ENCODE measurements around the gene FN1. TPM values are rescaled to one million over a fixed set of nuclear protein-coding genes. Genes with fewer than 3 reads are reported as not detected.

FN1 gene
- polyA plus RNA-seq, 2 of the 4 experiments (the other 2 are of a cell fraction), result 203 to 500 TPM

DNA sequence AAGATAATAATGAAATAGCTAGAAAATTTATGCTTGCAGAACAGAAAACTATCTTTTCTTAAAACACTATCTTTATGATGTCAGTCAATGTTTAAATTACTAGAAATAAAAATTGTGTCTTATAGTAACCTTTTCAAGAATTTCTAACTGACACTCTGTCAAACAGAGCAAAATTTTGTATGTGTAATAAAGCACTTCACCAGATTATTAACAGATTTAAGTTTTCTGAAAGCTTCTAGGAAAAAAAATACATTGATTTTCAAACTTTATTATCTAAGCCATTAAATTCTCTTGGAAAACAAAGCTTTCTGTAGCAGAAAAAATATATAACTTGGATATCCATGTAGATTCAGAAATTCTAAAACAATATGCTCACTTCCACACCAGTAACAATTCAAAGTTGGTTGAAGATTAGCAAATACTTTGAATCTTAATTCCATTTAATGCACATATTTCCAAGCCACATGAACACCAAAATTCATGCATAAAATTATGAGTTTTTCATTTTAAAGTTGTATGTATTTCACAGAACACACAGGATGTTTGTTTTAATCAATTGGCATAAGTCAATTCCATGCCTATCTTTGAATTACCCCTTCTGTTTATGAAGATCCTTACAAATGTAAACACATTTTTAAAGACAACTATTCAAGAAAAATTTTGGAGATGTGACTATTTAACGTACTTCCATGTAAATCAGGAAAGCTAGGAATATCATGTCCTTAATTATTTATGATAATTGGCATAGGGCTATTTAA, 19.9 kb downstream of the FN1 start:
- 45% methylated on average over 1 of the region's 1 CpG for WGBS (ENCODE audit: missing lambda C conversion rate)
- no peak overlapping the region for H3K4me3 ChIP-seq
- TF ChIP-seq CHD2 (IDR thresholded peaks at IDR 0.05; ENCODE audit: low read length, partially characterized antibody) (no peak), BHLHE40 (IDR thresholded peaks at IDR 0.05; ENCODE audit: low read depth, low read length) (no peak), NFE2L2 (conservative IDR thresholded peaks at IDR 0.05; ENCODE audit: low read length) (no peak)
- FAIRE-seq (no peak), ATAC-seq (no peak), DNase-seq (ENCODE audit: low read depth in 1 of 2, low spot score in 1 of 2) (no peak)
- ChIA-PET CTCF (no interaction called here), POLR2A (no interaction called here)
- H3K4me2 ChIP-seq, result peak overlapping the region; percentile 52
- H3K27ac ChIP-seq, result peak overlapping the region in 1 of 2 experiments; percentile 72; a peak in 4 of 6 replicates
- H3K9me3 ChIP-seq, result no peaks in the 10 kb centered on the region
- peaks cover 92% of the 10 kb centered on the region for H3K4me1 ChIP-seq

DNA sequence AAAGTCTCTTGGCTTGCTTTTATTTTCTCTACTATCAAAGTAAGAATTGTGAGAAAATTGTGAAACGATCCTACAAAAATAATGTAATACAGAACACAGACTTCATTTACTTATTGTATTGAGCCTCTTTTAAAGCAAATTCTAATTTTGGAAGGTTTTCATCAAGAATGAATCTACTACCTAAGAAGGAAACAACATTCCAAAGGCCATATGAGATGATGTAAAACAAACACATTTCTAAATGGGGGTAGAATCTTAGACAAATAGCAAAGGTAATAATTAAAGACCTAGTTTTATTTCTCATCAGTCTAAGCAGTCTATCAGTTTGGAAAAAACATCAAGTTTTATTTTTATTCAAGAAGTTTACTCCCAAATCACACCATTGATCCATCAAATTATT, 20.6 kb downstream of the FN1 start:
- FAIRE-seq (peak; percentile 32), ATAC-seq (no peak), DNase-seq (ENCODE audit: low read depth in 1 of 2, low spot score in 1 of 2) (no peak)
- Histone ChIP-seq H3K4me3 (no peak overlapping the region), H3K4me1 (peaks cover 95% of the 10 kb centered on the region), H3K9me3 (no peaks in the 10 kb centered on the region), H3K4me2 (peak overlapping the region; percentile 52), H3K27ac (peak overlapping the region in 1 of 2 experiments; percentile 72; a peak in 3 of 6 replicates)
- ChIA-PET CTCF (no interaction called here), POLR2A (no interaction called here)
- TF ChIP-seq JUN (IDR thresholded peaks at IDR 0.05) (0 out of 5 replicates have a peak, but pooled peaks of 1 of the 2 experiments have one; percentile 30), RFX5 (IDR thresholded peaks at IDR 0.05) (no peak), SMC3 (IDR thresholded peaks at IDR 0.05) (no peak), CEBPB (IDR thresholded peaks at IDR 0.05) (peak in 1 of 2 experiments; percentile 56; a peak in 2 of 4 replicates), CBX2 (IDR thresholded peaks at IDR 0.05; ENCODE audit: borderline replicate concordance, low read depth) (no peak)
- WGBS (ENCODE audit: missing lambda C conversion rate), result 19% methylated on average over 1 of the region's 1 CpG

DNA sequence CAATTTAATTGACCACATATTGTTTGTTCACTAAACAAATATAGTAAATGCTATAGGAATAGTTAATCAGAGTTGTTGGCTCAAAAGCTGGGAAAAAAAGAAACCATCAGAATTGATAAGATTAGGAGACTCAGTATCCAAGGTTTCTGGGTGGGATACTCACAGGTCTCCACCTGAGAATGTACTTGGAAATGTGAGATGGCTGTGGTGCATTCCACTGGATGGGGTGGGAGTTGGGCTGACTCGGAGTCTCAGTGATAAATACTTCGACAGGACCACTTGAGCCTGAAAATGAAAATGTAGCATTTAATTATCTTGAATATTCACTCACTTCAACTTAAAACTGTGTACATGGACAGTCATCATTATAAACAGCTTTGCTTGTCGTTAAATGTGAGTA, 21.2 kb downstream of the FN1 start:
- no peak for ATAC-seq
- ChIA-PET POLR2A (no interaction called here), CTCF (no interaction called here)
- H3K4me3 ChIP-seq, result no peak overlapping the region
- no peak for TF ChIP-seq RNF2 (IDR thresholded peaks at IDR 0.05; ENCODE audit: borderline replicate concordance, low read depth)
- peak overlapping the region; percentile 72 to 82 for H3K27ac ChIP-seq
- DNase-seq (ENCODE audit: low read depth in 1 of 2, low spot score in 1 of 2), result no peak
- WGBS (ENCODE audit: missing lambda C conversion rate), result 83% methylated on average over 3 of the region's 3 CpGs
- H3K4me1 ChIP-seq, result peaks cover 95% of the 10 kb centered on the region
- H3K4me2 ChIP-seq, result peak overlapping the region; percentile 52
- FAIRE-seq, result no peak
- no peaks in the 10 kb centered on the region for H3K9me3 ChIP-seq

DNA sequence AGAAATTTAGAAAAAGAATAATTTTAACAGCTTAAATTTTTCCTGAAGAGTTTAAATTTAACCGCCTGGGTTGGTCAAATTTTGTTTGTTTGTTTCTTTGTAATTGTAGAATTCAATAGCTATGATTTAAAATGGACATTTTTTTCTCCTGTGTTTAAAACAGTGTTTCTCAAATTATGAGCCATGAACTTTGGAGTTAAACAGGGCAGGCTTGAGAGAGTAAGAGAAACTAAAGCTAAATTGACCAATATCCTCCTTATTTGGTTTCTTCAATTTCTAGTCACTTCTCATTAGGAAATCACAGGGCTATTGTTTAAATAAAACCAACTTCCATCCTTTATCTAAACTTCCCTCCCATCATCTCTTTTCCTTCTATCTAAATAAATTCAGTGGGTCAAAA, 21.9 kb downstream of the FN1 start:
- TF ChIP-seq RFX5 (IDR thresholded peaks at IDR 0.05) (no peak), CHD2 (IDR thresholded peaks at IDR 0.05; ENCODE audit: low read length, partially characterized antibody) (no peak), MAZ (IDR thresholded peaks at IDR 0.05; ENCODE audit: borderline replicate concordance, low read depth, low read length) (no peak), FOSL2 (IDR thresholded peaks at IDR 0.05) (no peak), FOSL2 (CRISPR knock-in tag; IDR thresholded peaks at IDR 0.05) (no peak), HDAC2 (IDR thresholded peaks at IDR 0.05) (no peak), RNF2 (IDR thresholded peaks at IDR 0.05; ENCODE audit: borderline replicate concordance, low read depth) (no peak), TFCP2L1 (CRISPR knock-in tag; IDR thresholded peaks at IDR 0.05) (no peak), KDM5A (IDR thresholded peaks at IDR 0.05) (no peak)
- ATAC-seq, result no peak
- peaks cover 92% of the 10 kb centered on the region for H3K4me1 ChIP-seq
- peak overlapping the region; percentile 52 for H3K4me2 ChIP-seq
- H3K9me3 ChIP-seq, result no peaks in the 10 kb centered on the region
- no peak for FAIRE-seq
- peak overlapping the region; percentile 72 to 79 for H3K27ac ChIP-seq
- 90% methylated on average over 1 of the region's 1 CpG for WGBS (ENCODE audit: missing lambda C conversion rate)
- POLR2A ChIA-PET, result no interaction called here
- CTCF ChIA-PET, result no interaction called here
- no peak overlapping the region for H3K4me3 ChIP-seq
- no peak for DNase-seq (ENCODE audit: low read depth in 1 of 2, low spot score in 1 of 2)

DNA sequence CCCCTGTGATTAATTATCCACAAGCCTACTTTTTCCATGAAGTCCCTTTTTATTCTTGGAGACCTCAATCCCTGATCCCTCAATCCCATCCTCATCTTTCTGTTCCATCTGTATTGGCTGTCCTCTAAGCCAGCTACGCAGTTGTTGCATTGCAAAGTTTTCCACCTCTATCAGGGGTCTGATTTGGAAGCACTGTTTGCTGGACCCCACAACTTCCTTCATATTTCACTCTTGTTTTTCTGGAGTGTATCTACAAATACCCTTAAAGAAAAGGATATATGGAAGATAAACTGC, 22.4 kb downstream of the FN1 start:
- no peak for ATAC-seq
- no peak for FAIRE-seq
- CTCF ChIA-PET, result no interaction called here
- 100% methylated on average over 1 of the region's 1 CpG for WGBS (ENCODE audit: missing lambda C conversion rate)
- H3K4me3 ChIP-seq, result no peak overlapping the region
- H3K9me3 ChIP-seq, result no peaks in the 10 kb centered on the region
- H3K27ac ChIP-seq, result peak overlapping the region; percentile 72 to 79
- peak overlapping the region; percentile 52 for H3K4me2 ChIP-seq
- POLR2A ChIA-PET, result no interaction called here
- DNase-seq (ENCODE audit: low read depth in 1 of 2, low spot score in 1 of 2), result no peak
- peaks cover 87% of the 10 kb centered on the region for H3K4me1 ChIP-seq
- TF ChIP-seq GATA3 (IDR thresholded peaks at IDR 0.05; ENCODE audit: borderline replicate concordance), result no peak
- TF ChIP-seq MAFK (IDR thresholded peaks at IDR 0.05; ENCODE audit: partially characterized antibody), result no peak
- no peak for TF ChIP-seq HOXB5 (CRISPR knock-in tag; IDR thresholded peaks at IDR 0.05)
- TF ChIP-seq FOSB (CRISPR knock-in tag; IDR thresholded peaks at IDR 0.05), result no peak
- TF ChIP-seq RAD21 (conservative IDR thresholded peaks at IDR 0.05 in 1 of 2, IDR thresholded peaks at IDR 0.05 in 1 of 2), result no peak
- no peak for TF ChIP-seq CHD2 (IDR thresholded peaks at IDR 0.05; ENCODE audit: low read length, partially characterized antibody)
- TF ChIP-seq RFX5 (IDR thresholded peaks at IDR 0.05), result no peak
- TF ChIP-seq, protein P1, sequence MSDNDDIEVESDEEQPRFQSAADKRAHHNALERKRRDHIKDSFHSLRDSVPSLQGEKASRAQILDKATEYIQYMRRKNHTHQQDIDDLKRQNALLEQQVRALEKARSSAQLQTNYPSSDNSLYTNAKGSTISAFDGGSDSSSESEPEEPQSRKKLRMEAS (IDR thresholded peaks at IDR 0.05), result no peak
- no peak for TF ChIP-seq JUN (IDR thresholded peaks at IDR 0.05)
- no peak for TF ChIP-seq TP53 (CRISPR knock-in tag; IDR thresholded peaks at IDR 0.05)
- TF ChIP-seq ZSCAN20 (CRISPR knock-in tag; IDR thresholded peaks at IDR 0.05), result no peak

Data from A549 (cell line).